Stimulated activated CD4-positive, alpha-beta T cell treated with anti-CD3 and anti-CD28 coated beads, TNF-alpha, amount 100 ng/mL, for 4 hours (primary cell): ENCODE measurements around the gene CCDC89.

Experiments used
- DNase-seq, 3 experiments: peaks; one replicate each; pipeline ENCODE4 v3.0.0-alpha.2; 2020; ENCODE audit warnings: low read depth in 3 of 3

Gene CCDC89

GRCh38 chr11:85685820-85686459 lies at the start of gene CCDC89:
TSS of gene CCDC89 (minus strand) at chr11:85686195. CDS start at chr11:85686130, 65 bp downstream.
- no peak for DNase-seq

GRCh38 chr11:85732965-85733364 lies 47.0 kb upstream of the CCDC89 start:
- no peak for DNase-seq

- DNase-seq: no peak
Measured at GRCh38 chr11:85726381-85726780, 40.4 kb upstream of the CCDC89 start.

GRCh38 chr11:85725510-85726258 lies 39.7 kb upstream of the CCDC89 start:
- DNase-seq: no peak

GRCh38 chr11:85724748-85725465 lies 38.9 kb upstream of the CCDC89 start:
- no peak for DNase-seq

GRCh38 chr11:85723088-85723487 lies 37.1 kb upstream of the CCDC89 start:
- no peak for DNase-seq

GRCh38 chr11:85721191-85721590 lies 35.2 kb upstream of the CCDC89 start:
- no peak for DNase-seq

- no peak for DNase-seq
Measured at GRCh38 chr11:85718991-85719807, 33.2 kb upstream of the CCDC89 start.

- no peak for DNase-seq
Measured at GRCh38 chr11:85718126-85718943, 32.3 kb upstream of the CCDC89 start.

GRCh38 chr11:85717429-85717828 lies 31.4 kb upstream of the CCDC89 start:
- no peak for DNase-seq

- no peak for DNase-seq
Measured at GRCh38 chr11:85712953-85713352, 27.0 kb upstream of the CCDC89 start.

GRCh38 chr11:85710917-85711316 lies 24.9 kb upstream of the CCDC89 start:
- DNase-seq: no peak

GRCh38 chr11:85709941-85710702 lies 24.1 kb upstream of the CCDC89 start:
- DNase-seq: no peak

GRCh38 chr11:85705800-85706199 lies 19.8 kb upstream of the CCDC89 start:
- DNase-seq: no peak

GRCh38 chr11:85704967-85705366 lies 19.0 kb upstream of the CCDC89 start:
- no peak for DNase-seq

GRCh38 chr11:85699957-85700741 lies 14.2 kb upstream of the CCDC89 start:
- no peak for DNase-seq

- no peak for DNase-seq
Measured at GRCh38 chr11:85698195-85698594, 12.2 kb upstream of the CCDC89 start.

GRCh38 chr11:85697747-85698146 lies 11.8 kb upstream of the CCDC89 start:
- no peak for DNase-seq

GRCh38 chr11:85695546-85695945 lies 9.6 kb upstream of the CCDC89 start:
- DNase-seq: no peak
